HepG2 (cell line): ENCODE results near the gene MTMR10. TPM values are rescaled to one million over a fixed set of nuclear protein-coding genes. Genes with fewer than 3 reads are reported as not detected.
A peak's percentile ranks its signal among the peaks of the same experiment; 100 is the strongest.

Experiments used
- BRCA1 ChIP-seq: sonication (generic); formaldehyde crosslinking; IDR thresholded peaks from 2 replicates; pipeline ENCODE4 v1.4.0; 2020; ENCODE audit warnings: missing genetic modification reagents
- ERF ChIP-seq: IDR thresholded peaks from 2 replicates; pipeline ENCODE4 v1.6.1; 2018; ENCODE audit warnings: missing biosample characterization, missing genetic modification reagents
- SNRNP70 ChIP-seq: fragments of 200-400 bp; formaldehyde crosslinking; IDR thresholded peaks from 2 replicates; pipeline ENCODE4 v1.6.1; 2017; ENCODE audit warnings: mild to moderate bottlenecking, low read depth, low read length, moderate library complexity
- SRF ChIP-seq: IDR thresholded peaks from 2 replicates; pipeline ENCODE4 v1.6.1; 2011; ENCODE audit warnings: mild to moderate bottlenecking, low read depth, low read length, moderate library complexity
- TBP ChIP-seq: sonication (generic); formaldehyde crosslinking; IDR thresholded peaks from 2 replicates; pipeline ENCODE4 v1.5.0; 2020; ENCODE audit warnings: missing genetic modification reagents
- THYN1 ChIP-seq: sonication (generic); formaldehyde crosslinking; IDR thresholded peaks from 2 replicates; pipeline ENCODE4 v1.8.1; 2023; ENCODE audit warnings: low read depth, mild to moderate bottlenecking, moderate library complexity, missing genetic modification reagents, borderline replicate concordance
- ZBTB1 ChIP-seq: sonication (generic); formaldehyde crosslinking; IDR thresholded peaks from 2 replicates; pipeline ENCODE4 v1.4.0; 2020; ENCODE audit warnings: missing genetic modification reagents, borderline replicate concordance
- ZFP36L2 ChIP-seq: sonication (generic); formaldehyde crosslinking; IDR thresholded peaks from 2 replicates; pipeline ENCODE4 v1.4.0; 2020; ENCODE audit warnings: missing genetic modification reagents
- ZKSCAN8 ChIP-seq: IDR thresholded peaks from 2 replicates; pipeline ENCODE4 v1.6.1; 2016; ENCODE audit warnings: borderline replicate concordance, missing genetic modification reagents, missing compliant biosample characterization
- ZNF230 ChIP-seq: sonication (generic); formaldehyde crosslinking; IDR thresholded peaks from 2 replicates; pipeline ENCODE4 v1.4.0; 2020; ENCODE audit warnings: mild to moderate bottlenecking, missing genetic modification reagents
- ZNF331 ChIP-seq: sonication (generic); formaldehyde crosslinking; IDR thresholded peaks from 2 replicates; pipeline ENCODE4 v1.4.0; 2020; ENCODE audit warnings: missing genetic modification reagents
- ZNF607 ChIP-seq: sonication (generic); formaldehyde crosslinking; IDR thresholded peaks from 2 replicates; pipeline ENCODE4 v1.5.1; 2020; ENCODE audit warnings: missing genetic modification reagents, mild to moderate bottlenecking, borderline replicate concordance
- ZNF652 ChIP-seq: IDR thresholded peaks from 2 replicates; pipeline ENCODE4 v1.6.1; 2016; ENCODE audit warnings: low read depth, borderline replicate concordance
- ZNF747 ChIP-seq: sonication (generic); formaldehyde crosslinking; IDR thresholded peaks from 2 replicates; pipeline ENCODE4 v1.8.1; 2023; ENCODE audit warnings: missing genetic modification reagents, mild to moderate bottlenecking, borderline replicate concordance
- ZNF790 ChIP-seq: sonication (generic); formaldehyde crosslinking; IDR thresholded peaks from 2 replicates; pipeline ENCODE4 v1.8.0; 2022; ENCODE audit warnings: missing genetic modification reagents, mild to moderate bottlenecking, borderline replicate concordance
- polyA plus RNA-seq, 8 experiments: library from polyadenylated mRNA; depleted of rRNA in 3 of 8; stranded (reverse) in 7 of 8; unstranded in 1 of 8; fragments of >200 nt; fragmentation: Illumina TruSeq in 4 of 8; extraction: Trizol in 4 of 8; gene quantifications; 2 replicates each; pipeline versions ENCODE4 v1.2.1 to v1.2.3, GENCODE V29; 2011 to 2016; ENCODE audit warnings: low read depth in 4 of 8, missing spikeins in 1 of 8, mixed read lengths in 1 of 8; ENCODE audit not compliant: insufficient read depth in 1 of 8
- total RNA-seq, 5 experiments: library from RNA; depleted of rRNA; stranded (reverse); fragments of >200 nt; fragmentation: Illumina TruSeq; extraction: Trizol; gene quantifications; 2 replicates each; pipeline ENCODE4 v1.2.3, GENCODE V29; 2016; ENCODE audit warnings: low read depth in 1 of 5
- TF ChIP-seq, protein P1 (sequence below): sonication (generic); formaldehyde crosslinking; IDR thresholded peaks from 2 replicates; pipeline ENCODE4 v1.8.1; 2022; ENCODE audit warnings: low read depth, mild to moderate bottlenecking, missing genetic modification reagents
- TF ChIP-seq, protein P2 (sequence below): sonication (generic); formaldehyde crosslinking; IDR thresholded peaks from 2 replicates; pipeline ENCODE4 v1.4.0; 2020; ENCODE audit warnings: missing genetic modification reagents
- TF ChIP-seq, protein P3 (sequence below): sonication (generic); formaldehyde crosslinking; conservative IDR thresholded peaks from 2 replicates; pipeline ENCODE4 v1.5.0; 2020; ENCODE audit warnings: missing genetic modification reagents
- TF ChIP-seq, protein P4 (sequence below): sonication (generic); formaldehyde crosslinking; IDR thresholded peaks from 2 replicates; pipeline ENCODE4 v1.8.0; 2022; ENCODE audit warnings: mild to moderate bottlenecking, missing genetic modification reagents, borderline replicate concordance
- TF ChIP-seq, protein P5 (sequence below): sonication (generic); formaldehyde crosslinking; IDR thresholded peaks from 2 replicates; pipeline ENCODE4 v1.8.1; 2023; ENCODE audit warnings: mild to moderate bottlenecking, missing genetic modification reagents, borderline replicate concordance
- TF ChIP-seq, protein P6 (sequence below): sonication (generic); formaldehyde crosslinking; IDR thresholded peaks from 2 replicates; pipeline ENCODE4 v1.4.0; 2020; ENCODE audit warnings: missing genetic modification reagents

Gene MTMR10
- total and polyA plus RNA-seq, 2 of the 13 experiments (the other 11 are each of a cell fraction or from before 2014, with no cell fraction given) = 10.2 to 17.4 TPM

DNA sequence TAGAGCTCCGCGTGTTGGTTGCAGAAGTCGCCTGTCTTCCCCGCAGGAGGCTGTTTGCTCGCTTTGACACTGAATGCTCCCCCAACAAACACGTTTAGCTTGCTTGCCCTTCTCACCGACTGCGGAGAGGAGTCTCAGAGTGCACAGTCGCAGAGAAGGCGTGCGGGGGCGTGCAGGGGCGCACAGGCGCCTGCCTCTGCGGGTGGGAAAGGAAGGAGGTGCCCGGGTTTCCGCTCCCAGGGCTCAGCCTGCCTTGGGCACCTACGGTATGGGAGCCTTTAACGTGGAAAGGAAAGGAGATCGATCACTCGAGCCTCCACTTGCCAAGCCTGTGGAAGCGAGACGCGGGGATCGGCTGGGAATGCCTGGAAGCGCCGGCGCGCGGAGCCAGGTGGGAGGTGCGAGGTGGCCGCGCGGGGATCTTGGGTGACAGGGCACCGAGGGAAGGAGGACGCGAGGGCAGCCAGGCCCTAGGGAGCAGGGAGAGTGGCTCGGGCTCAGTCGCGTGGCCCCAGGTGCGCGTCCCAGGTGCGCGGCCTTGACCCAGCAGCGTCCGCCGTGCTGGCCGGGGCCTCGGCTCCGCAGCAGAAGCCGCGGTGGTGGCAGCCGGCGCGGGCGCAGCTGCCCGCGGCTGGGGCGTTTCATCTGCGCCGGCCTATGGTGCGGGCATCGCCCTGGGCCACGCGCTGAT, 87.8 kb downstream of the MTMR10 start, which contains the start of gene FAN1 (continued):
- no peak for TF ChIP-seq ZFP36L2 (CRISPR knock-in tag)
- TF ChIP-seq ZBTB1 (CRISPR knock-in tag) = 0 out of 2 replicates have a peak, but pooled peaks have one; percentile 35
- 0 out of 2 replicates have a peak, but pooled peaks have one; percentile 74 for TF ChIP-seq BRCA1 (CRISPR knock-in tag)
- TF ChIP-seq, protein P1, sequence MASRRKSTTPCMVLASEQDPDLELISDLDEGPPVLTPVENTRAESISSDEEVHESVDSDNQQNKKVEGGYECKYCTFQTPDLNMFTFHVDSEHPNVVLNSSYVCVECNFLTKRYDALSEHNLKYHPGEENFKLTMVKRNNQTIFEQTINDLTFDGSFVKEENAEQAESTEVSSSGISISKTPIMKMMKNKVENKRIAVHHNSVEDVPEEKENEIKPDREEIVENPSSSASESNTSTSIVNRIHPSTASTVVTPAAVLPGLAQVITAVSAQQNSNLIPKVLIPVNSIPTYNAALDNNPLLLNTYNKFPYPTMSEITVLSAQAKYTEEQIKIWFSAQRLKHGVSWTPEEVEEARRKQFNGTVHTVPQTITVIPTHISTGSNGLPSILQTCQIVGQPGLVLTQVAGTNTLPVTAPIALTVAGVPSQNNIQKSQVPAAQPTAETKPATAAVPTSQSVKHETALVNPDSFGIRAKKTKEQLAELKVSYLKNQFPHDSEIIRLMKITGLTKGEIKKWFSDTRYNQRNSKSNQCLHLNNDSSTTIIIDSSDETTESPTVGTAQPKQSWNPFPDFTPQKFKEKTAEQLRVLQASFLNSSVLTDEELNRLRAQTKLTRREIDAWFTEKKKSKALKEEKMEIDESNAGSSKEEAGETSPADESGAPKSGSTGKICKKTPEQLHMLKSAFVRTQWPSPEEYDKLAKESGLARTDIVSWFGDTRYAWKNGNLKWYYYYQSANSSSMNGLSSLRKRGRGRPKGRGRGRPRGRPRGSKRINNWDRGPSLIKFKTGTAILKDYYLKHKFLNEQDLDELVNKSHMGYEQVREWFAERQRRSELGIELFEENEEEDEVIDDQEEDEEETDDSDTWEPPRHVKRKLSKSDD = no peak; the same call in none of the 2 replicates
- TF ChIP-seq ZNF607 (CRISPR knock-in tag) = peak; percentile 72; the same call in 1 of the 2 replicates
- no peak for TF ChIP-seq SNRNP70
- TF ChIP-seq SRF = peak; percentile 98
- TF ChIP-seq ZKSCAN8 = 0 out of 2 replicates have a peak, but pooled peaks have one; percentile 51
- TF ChIP-seq ZNF652 (CRISPR knock-in tag) = no peak
- peak; percentile 73; the same call in 1 of the 2 replicates for TF ChIP-seq ZNF230 (CRISPR knock-in tag)
- TF ChIP-seq ZNF747 (CRISPR knock-in tag) = peak; percentile 51; the same call in 1 of the 2 replicates
- TF ChIP-seq, protein P2, sequence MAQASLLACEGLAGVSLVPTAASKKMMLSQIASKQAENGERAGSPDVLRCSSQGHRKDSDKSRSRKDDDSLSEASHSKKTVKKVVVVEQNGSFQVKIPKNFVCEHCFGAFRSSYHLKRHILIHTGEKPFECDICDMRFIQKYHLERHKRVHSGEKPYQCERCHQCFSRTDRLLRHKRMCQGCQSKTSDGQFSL (CRISPR knock-in tag) = 0 out of 2 replicates have a peak, but pooled peaks have one; percentile 20
- TF ChIP-seq, protein P3, sequence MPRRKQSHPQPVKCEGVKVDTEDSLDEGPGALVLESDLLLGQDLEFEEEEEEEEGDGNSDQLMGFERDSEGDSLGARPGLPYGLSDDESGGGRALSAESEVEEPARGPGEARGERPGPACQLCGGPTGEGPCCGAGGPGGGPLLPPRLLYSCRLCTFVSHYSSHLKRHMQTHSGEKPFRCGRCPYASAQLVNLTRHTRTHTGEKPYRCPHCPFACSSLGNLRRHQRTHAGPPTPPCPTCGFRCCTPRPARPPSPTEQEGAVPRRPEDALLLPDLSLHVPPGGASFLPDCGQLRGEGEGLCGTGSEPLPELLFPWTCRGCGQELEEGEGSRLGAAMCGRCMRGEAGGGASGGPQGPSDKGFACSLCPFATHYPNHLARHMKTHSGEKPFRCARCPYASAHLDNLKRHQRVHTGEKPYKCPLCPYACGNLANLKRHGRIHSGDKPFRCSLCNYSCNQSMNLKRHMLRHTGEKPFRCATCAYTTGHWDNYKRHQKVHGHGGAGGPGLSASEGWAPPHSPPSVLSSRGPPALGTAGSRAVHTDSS (CRISPR knock-in tag) = no peak
- peak; percentile 91 for TF ChIP-seq ERF (CRISPR knock-in tag)
- TF ChIP-seq TBP (CRISPR knock-in tag) = no peak
- TF ChIP-seq ZNF331 (CRISPR knock-in tag) = peak; percentile 94
- TF ChIP-seq, protein P4, sequence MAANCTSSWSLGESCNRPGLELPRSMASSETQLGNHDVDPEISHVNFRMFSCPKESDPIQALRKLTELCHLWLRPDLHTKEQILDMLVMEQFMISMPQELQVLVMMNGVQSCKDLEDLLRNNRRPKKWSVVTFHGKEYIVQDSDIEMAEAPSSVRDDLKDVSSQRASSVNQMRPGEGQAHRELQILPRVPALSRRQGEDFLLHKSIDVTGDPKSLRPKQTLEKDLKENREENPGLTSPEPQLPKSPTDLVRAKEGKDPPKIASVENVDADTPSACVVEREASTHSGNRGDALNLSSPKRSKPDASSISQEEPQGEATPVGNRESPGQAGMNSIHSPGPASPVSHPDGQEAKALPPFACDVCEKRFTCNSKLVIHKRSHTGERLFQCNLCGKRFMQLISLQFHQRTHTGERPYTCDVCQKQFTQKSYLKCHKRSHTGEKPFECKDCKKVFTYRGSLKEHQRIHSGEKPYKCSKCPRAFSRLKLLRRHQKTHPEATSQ (CRISPR knock-in tag) = no peak
- no peak for TF ChIP-seq THYN1
- TF ChIP-seq, protein P5, sequence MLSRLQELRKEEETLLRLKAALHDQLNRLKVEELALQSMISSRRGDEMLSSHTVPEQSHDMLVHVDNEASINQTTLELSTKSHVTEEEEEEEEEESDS (CRISPR knock-in tag) = no peak
- TF ChIP-seq ZNF790 = peak; percentile 94; the same call in 1 of the 2 replicates
- TF ChIP-seq, protein P6, sequence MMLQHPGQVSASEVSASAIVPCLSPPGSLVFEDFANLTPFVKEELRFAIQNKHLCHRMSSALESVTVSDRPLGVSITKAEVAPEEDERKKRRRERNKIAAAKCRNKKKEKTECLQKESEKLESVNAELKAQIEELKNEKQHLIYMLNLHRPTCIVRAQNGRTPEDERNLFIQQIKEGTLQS (CRISPR knock-in tag) = 0 out of 2 replicates have a peak, but pooled peaks have one; percentile 45
